NCI-H526 treated with DMSO at 0.1 percent for 48 hours (cell line): ENCODE results near the gene AHSA1.

Experiments used
- DNase-seq: peaks from one replicate; lab custom pipeline; 2025; lab: John Stamatoyannopoulos, UW

AHSA1 gene

DNA sequence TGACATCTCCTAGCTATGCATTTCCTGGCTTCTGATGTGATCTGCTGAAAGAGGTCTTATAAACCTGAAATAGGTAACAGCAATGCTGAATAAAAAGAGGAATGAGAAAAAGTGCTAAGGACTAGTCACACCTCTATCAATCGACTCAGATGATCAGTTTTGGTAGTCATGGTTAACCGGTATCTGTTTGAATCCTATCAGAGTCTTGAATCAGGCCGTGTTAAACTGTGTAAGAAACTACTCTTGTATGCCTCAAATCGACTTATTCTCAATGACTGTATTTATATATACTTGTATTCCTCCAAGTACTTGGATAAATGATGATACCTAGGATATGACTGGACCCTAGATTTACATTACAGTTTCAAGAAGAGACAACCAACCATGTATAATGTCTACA lies 51.5 kb downstream of the AHSA1 start:
- no peak for DNase-seq

DNA sequence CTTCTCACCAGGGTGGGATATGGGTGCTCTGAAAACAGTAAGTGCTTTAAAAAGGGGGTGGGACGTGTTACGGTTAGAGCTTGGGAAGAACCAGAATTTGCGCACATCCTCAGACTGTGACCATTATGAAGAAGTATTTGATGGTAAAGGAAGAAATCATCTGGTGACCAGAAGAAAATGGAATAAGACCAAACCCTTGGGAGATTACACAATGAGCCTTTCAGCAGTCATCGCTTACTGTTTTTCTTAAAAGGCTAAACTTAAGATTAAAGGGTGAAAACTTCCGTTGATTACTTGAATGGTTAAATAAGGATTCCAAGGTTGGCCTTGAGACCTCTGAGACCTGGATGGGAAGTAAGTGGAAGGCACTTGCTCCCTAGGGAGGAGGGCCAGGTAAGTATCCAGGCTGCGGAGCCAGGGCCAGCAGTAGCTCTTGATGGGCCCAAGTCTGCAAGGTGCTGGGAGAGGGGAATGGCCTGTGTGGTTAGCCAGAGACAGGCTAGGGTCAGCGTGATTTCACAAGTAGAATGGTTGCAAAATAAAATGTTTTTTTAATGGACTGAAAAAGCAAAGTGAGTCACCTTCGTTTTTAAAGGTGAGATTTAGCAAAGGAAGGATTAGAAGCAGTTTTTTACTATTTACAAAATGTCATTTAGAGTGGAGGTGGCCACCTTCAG lies 53.7 kb downstream of the AHSA1 start:
- no peak for DNase-seq

DNA sequence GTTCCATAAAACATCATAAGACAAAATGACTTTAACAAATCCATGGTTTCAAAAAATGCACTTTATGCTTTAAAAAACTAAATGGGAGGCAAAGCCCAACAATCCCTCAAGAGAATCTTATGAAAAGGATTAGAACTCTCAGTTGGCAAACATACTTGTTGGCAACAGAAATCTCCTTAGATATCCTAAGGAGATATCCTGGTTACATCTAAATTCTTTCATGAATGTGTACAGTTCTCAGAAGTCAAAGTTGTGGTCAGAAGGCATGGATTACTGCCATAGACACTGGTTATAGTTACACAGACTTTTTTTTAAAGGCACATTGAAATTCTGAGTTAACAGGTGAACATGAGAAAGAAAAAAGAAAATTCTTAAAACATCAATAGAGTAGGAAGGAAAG lies 58.2 kb downstream of the AHSA1 start:
- DNase-seq, result no peak
